ENCODE measurements around the gene PHF2. TPM values are rescaled to one million over a fixed set of nuclear protein-coding genes. Genes with fewer than 3 reads are reported as not detected.

PHF2 gene
- total RNA-seq, 1 experiment from 2014 or later: 18.9 TPM

DNA sequence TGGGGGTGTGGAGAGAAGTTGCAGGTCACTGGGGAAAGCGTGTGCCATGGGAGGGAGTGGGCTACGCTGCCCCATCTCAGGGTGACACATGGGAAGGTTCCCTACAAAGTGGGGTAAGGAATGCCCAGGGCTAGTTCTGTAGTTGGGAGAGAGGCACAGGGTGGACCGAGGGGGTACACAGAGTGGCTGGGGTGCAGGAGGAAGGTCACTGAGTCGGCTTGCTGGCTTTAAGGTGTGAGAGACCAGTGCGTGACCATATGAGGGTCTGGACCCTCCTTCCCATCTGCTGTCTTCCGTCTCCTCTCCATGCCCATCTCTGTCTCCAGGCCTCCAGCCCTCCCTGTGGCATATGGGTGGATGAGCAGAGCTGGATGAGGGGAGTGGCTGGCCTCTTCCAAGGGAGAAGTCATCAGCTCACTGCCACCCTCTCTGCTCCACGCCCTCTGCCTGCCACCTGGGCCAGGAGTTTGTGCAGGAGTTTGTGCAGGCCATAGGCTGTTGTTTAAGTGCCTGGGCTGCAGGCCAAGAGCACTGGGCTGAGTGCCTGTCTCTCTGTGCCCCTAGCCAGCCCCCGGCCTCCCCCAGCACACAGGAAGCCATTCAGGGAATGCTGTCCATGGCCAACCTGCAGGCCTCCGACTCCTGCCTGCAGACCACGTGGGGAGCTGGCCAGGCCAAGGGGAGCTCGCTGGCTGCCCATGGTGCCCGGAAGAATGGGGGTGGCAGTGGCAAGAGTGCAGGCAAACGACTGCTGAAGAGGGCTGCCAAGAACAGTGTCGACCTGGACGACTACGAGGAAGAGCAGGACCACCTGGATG is 96.8 kb downstream of the PHF2 start:
- Mint-ChIP-seq H3K9me3 (ENCODE audit: unreplicated experiment) (no peaks in the 10 kb centered on the region), H3K4me3 (ENCODE audit: unreplicated experiment) (no peak overlapping the region), H3K27ac (ENCODE audit: low read depth, unreplicated experiment) (peak overlapping the region; percentile 52), H3K4me1 (ENCODE audit: insufficient read depth, unreplicated experiment) (no peaks in the 10 kb centered on the region), H3K27me3 (ENCODE audit: insufficient read depth, unreplicated experiment) (no peaks in the 10 kb centered on the region), H3K36me3 (ENCODE audit: insufficient read depth, unreplicated experiment) (no peaks in the 10 kb centered on the region)
- BruUV-seq (replicated peaks): no TSS peak
- no peak for TF ChIP-seq CTCF (IDR thresholded peaks at IDR 0.05; ENCODE audit: unreplicated experiment)
- POLR2A ChIA-PET: interaction anchor here (0.5 kb wide), 1 partner anchor 250 kb away, joined by 3 read pairs; no protein-coding TSS in a partner anchor
- DNase-seq (ENCODE audit: unreplicated experiment): no peak
- CTCF ChIA-PET: interaction anchor here (0.9 to 1.5 kb wide), 2 partner anchors 9 to 291 kb away, joined by 3 to 12 read pairs; no protein-coding TSS in a partner anchor
- intact Hi-C loops (cut with micrococcal nuclease): no loop called here

DNA sequence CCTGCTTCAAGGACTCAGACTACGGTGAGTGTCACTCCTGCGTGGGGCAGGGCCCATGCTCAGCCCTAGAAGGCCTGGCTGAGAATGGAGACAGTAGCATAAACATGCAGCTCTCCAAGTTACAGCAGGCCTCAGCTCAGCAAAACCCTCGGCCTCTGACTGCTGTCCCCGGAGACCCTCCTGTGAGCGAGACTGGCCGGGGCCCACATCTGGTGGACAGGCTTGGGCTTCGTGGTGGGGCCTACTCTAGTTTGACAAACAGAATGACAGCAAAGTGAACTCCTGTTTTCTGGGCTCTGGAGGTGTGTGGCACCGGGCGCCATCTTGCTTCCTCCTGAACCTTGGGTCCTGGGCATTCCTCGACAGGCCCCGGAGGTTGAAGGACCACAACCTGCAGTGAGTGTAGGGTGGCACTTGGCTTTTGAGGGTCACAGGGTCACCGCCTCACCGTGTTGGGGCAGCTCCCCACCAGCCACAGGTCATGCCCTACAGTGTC is 97.5 kb downstream of the PHF2 start:
- no TSS peak for BruUV-seq (replicated peaks)
- H3K27ac Mint-ChIP-seq (ENCODE audit: low read depth, unreplicated experiment): no peak overlapping the region
- intact Hi-C loops (cut with micrococcal nuclease): no loop called here
- ChIA-PET POLR2A (no interaction called here), CTCF (interaction anchor here (0.9 to 1.5 kb wide), 2 partner anchors 8 to 291 kb away, joined by 3 to 12 read pairs; no protein-coding TSS in a partner anchor)
- no peak for DNase-seq (ENCODE audit: unreplicated experiment)
- no peaks in the 10 kb centered on the region for H3K9me3 Mint-ChIP-seq (ENCODE audit: unreplicated experiment)
- H3K36me3 Mint-ChIP-seq (ENCODE audit: insufficient read depth, unreplicated experiment): no peaks in the 10 kb centered on the region
- H3K4me1 Mint-ChIP-seq (ENCODE audit: insufficient read depth, unreplicated experiment): no peaks in the 10 kb centered on the region
- no peak overlapping the region for H3K4me3 Mint-ChIP-seq (ENCODE audit: unreplicated experiment)
- H3K27me3 Mint-ChIP-seq (ENCODE audit: insufficient read depth, unreplicated experiment): no peaks in the 10 kb centered on the region
- no peak for TF ChIP-seq CTCF (IDR thresholded peaks at IDR 0.05; ENCODE audit: unreplicated experiment)

- Mint-ChIP-seq H3K9me3 (ENCODE audit: unreplicated experiment) (no peaks in the 10 kb centered on the region), H3K4me3 (ENCODE audit: unreplicated experiment) (no peak overlapping the region), H3K27ac (ENCODE audit: low read depth, unreplicated experiment) (no peak overlapping the region), H3K4me1 (ENCODE audit: insufficient read depth, unreplicated experiment) (no peaks in the 10 kb centered on the region), H3K36me3 (ENCODE audit: insufficient read depth, unreplicated experiment) (no peaks in the 10 kb centered on the region), H3K27me3 (ENCODE audit: insufficient read depth, unreplicated experiment) (no peaks in the 10 kb centered on the region)
- ChIA-PET CTCF (interaction anchor here (0.6 to 0.9 kb wide), 2 partner anchors 261 to 290 kb away, joined by 3 to 4 read pairs; no protein-coding TSS in a partner anchor), POLR2A (no interaction called here)
- DNase-seq (ENCODE audit: unreplicated experiment): no peak
- TF ChIP-seq CTCF (IDR thresholded peaks at IDR 0.05; ENCODE audit: unreplicated experiment): no peak
- intact Hi-C loops (cut with micrococcal nuclease): no loop called here
- BruUV-seq (replicated peaks): no TSS peak
Observed at GRCh38 chr9:93674580-93675335, 98.4 kb downstream of the PHF2 start.

Data from MCF 10A (cell line).